Measurements from ENCODE around the gene LRRN2. TPM values are rescaled to one million over a fixed set of nuclear protein-coding genes. Genes with fewer than 3 reads are reported as not detected.
A peak's percentile ranks its signal among the peaks of the same experiment; 100 is the strongest.
"Not testable (repeated sequence)": the region's sequence is repeated elsewhere in the genome, so short reads cannot be mapped to it uniquely, and the experiment has no call there.

The LRRN2 gene
- total RNA-seq, 3 donors from 2014 or later = not detected

DNA sequence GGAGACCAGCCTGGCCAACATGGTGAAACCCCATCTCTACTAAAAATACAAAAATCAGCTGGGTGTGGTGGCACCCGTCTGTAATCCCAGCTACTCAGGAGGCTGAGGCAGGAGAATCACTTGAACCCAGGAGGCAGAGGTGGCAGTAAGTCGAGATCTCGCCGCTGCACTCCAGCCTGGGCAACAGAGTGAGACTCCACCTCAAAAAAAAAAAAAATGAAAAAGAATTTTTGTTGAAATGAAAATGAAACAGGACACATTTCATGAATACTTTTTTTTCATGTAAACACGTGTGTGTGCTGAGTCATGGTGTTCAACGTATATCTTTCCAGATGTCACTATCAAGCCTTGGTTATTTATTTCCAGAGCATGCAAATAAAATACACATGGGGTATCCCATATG, 5.8 kb upstream of the LRRN2 start:
- not testable (repeated sequence) for DNase-seq

GRCh38 chr1:204688776-204689175, 3.2 kb upstream of the LRRN2 start:
- H3K4me3 Mint-ChIP-seq = no peak overlapping the region
- H3K4me1 Mint-ChIP-seq (ENCODE audit: low read depth) = peaks cover 10% of the 10 kb centered on the region
- no peaks in the 10 kb centered on the region for H3K9me3 Mint-ChIP-seq
- no peaks in the 10 kb centered on the region for H3K36me3 Mint-ChIP-seq (ENCODE audit: insufficient read depth)
- H3K27me3 Mint-ChIP-seq (ENCODE audit: low read depth) = peaks cover 40% of the 10 kb centered on the region
- no peak for DNase-seq
- ATAC-seq = no peak

More for the DNA sequence above, 5.8 kb upstream of the LRRN2 start:
- H3K9me3 Mint-ChIP-seq; ATAC-seq; H3K4me3 Mint-ChIP-seq; H3K36me3 Mint-ChIP-seq (ENCODE audit: insufficient read depth); H3K4me1 Mint-ChIP-seq (ENCODE audit: low read depth): not testable (repeated sequence)
- H3K27me3 Mint-ChIP-seq (ENCODE audit: low read depth) = peaks cover 29% of the 10 kb centered on the region

GRCh38 chr1:204688007-204688406, 2.5 kb upstream of the LRRN2 start:
- no peaks in the 10 kb centered on the region for H3K9me3 Mint-ChIP-seq
- peaks cover 10% of the 10 kb centered on the region for H3K4me1 Mint-ChIP-seq (ENCODE audit: low read depth)
- H3K36me3 Mint-ChIP-seq (ENCODE audit: insufficient read depth) = no peaks in the 10 kb centered on the region
- peaks cover 45% of the 10 kb centered on the region for H3K27me3 Mint-ChIP-seq (ENCODE audit: low read depth)
- DNase-seq (no peak), ATAC-seq (no peak)
- no peak overlapping the region for H3K4me3 Mint-ChIP-seq

- H3K4me1 Mint-ChIP-seq (ENCODE audit: low read depth) = peaks cover 10% of the 10 kb centered on the region
- H3K4me3 Mint-ChIP-seq = peak overlapping the region; percentile 42
- no peak for DNase-seq
Observed at GRCh38 chr1:204684571-204685235, 835 bp downstream of the LRRN2 start.

DNA sequence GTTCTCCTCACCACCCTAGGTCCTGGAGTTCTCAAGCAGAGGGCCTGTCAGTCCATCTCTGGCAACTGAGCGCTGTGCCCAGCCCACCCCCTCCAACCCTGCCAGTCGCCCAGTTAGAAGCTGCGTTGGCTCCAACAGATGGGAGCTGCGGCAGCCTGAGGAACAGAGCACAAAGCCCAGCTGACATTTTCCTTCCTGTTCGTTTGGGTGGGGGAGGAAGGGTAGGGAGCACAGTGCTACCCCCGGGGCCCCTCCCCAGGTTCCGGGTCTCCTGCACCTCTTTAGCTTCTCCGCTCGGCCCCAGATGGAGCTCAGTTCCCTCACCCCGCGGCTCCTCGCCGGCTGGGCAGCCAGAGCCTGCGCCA, 1.4 kb downstream of the LRRN2 start:
- no peaks in the 10 kb centered on the region for H3K36me3 Mint-ChIP-seq (ENCODE audit: insufficient read depth)
- H3K4me3 Mint-ChIP-seq = no peak overlapping the region
- peaks cover 50% of the 10 kb centered on the region for H3K27me3 Mint-ChIP-seq (ENCODE audit: low read depth)
- H3K4me1 Mint-ChIP-seq (ENCODE audit: low read depth) = peaks cover 10% of the 10 kb centered on the region
- DNase-seq (no peak), ATAC-seq (no peak)
- no peaks in the 10 kb centered on the region for H3K9me3 Mint-ChIP-seq

More at GRCh38 chr1:204684571-204685235, 835 bp downstream of the LRRN2 start:
- peak; percentile 21 to 47 for ATAC-seq
- peaks cover 50% of the 10 kb centered on the region for H3K27me3 Mint-ChIP-seq (ENCODE audit: low read depth)
- H3K9me3 Mint-ChIP-seq = no peaks in the 10 kb centered on the region
- no peaks in the 10 kb centered on the region for H3K36me3 Mint-ChIP-seq (ENCODE audit: insufficient read depth)

GRCh38 chr1:204683284-204684205, 2.0 kb downstream of the LRRN2 start:
- Mint-ChIP-seq H3K4me1 (ENCODE audit: low read depth) (peaks cover 10% of the 10 kb centered on the region), H3K9me3 (no peaks in the 10 kb centered on the region), H3K27me3 (ENCODE audit: low read depth) (peaks cover 46% of the 10 kb centered on the region), H3K36me3 (ENCODE audit: insufficient read depth) (no peaks in the 10 kb centered on the region), H3K4me3 (no peak overlapping the region)
- no peak for ATAC-seq
- DNase-seq = no peak

DNA sequence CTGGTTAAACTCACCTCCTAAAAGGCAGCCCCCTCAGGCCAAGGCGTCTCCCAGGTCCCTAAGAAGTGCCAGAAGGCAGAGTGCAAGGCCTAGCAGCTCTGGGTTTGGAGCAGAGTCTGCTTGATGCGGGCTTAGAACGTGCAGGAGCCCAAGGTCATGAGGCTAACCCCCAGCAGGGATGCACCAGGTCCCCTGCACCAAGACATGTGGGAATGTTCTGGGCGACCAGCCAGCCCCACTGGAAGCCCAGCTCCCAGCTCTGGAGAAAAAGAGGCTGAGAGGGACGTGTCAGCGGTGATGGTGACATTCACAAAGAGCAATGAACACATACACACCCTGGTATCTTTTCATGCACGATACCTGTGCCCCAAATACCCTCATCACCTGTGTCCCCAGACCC, 5.1 kb downstream of the LRRN2 start:
- peaks cover 24% of the 10 kb centered on the region for H3K27me3 Mint-ChIP-seq (ENCODE audit: low read depth)
- no peak overlapping the region for H3K4me3 Mint-ChIP-seq
- ATAC-seq = no peak
- no peaks in the 10 kb centered on the region for H3K36me3 Mint-ChIP-seq (ENCODE audit: insufficient read depth)
- no peaks in the 10 kb centered on the region for H3K9me3 Mint-ChIP-seq
- DNase-seq = no peak
- peaks cover 5% of the 10 kb centered on the region for H3K4me1 Mint-ChIP-seq (ENCODE audit: low read depth)

DNA sequence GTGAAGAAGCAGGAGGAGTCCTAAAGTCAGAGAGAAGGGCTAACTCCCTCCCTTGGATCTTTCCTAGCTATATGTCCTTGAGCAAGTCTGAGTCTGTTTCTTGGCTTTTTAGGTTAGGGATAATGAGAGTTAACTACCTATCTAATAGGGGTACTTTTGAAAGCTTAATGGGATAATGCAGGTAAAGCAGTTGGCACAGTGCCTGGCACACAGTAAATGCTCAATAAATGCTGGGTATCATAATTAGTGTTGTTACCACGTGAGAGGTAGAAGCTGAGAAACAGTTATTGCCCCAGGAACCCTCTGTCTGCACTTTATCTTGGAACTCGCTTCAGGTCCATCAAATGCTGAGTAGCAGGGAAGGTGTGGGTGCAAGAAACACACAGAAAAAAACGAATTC, 5.5 kb downstream of the LRRN2 start:
- Mint-ChIP-seq H3K9me3 (no peaks in the 10 kb centered on the region), H3K4me1 (ENCODE audit: low read depth) (peaks cover 5% of the 10 kb centered on the region), H3K27me3 (ENCODE audit: low read depth) (peaks cover 24% of the 10 kb centered on the region), H3K36me3 (ENCODE audit: insufficient read depth) (no peaks in the 10 kb centered on the region), H3K4me3 (no peak overlapping the region)
- ATAC-seq (no peak), DNase-seq (no peak)

DNA sequence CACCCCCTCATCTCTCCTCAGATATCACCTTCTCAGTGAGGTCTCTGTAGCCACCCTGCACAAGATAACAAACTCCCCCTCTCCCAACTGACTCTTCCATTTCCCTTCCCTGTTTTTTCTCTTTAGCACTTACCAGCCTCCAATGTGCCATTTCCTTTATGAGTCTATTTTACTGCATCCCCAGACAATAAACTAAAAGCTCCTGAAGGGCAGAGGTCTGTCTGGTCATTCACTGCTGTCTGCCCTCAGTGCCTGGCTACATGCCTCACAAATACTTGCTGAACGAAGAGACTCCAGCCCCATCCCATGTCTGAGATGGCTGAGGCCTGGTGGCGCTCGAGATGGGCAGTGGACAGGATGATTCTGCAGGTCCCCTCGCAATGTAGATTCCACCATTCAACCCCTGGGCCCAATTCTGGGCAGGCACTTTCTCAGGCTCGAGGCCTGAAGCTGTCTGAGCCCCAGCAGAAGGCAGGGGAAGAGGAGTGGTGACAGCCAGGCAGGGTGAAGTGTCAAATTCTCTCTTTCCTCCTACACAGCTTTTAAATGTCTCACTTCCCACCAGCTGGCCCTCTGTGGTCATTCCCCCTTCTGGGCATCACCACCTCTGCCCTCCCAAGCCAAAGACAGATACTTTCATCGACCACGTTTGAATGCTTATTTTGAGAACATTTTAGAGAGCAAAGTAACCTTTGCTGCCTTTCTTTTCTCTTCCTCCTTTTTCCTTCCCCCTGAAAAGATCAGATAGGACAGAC, 6.6 kb downstream of the LRRN2 start:
- Mint-ChIP-seq H3K9me3 (no peaks in the 10 kb centered on the region), H3K4me3 (no peak overlapping the region), H3K27me3 (ENCODE audit: low read depth) (peaks cover 14% of the 10 kb centered on the region), H3K4me1 (ENCODE audit: low read depth) (no peaks in the 10 kb centered on the region), H3K36me3 (ENCODE audit: insufficient read depth) (no peaks in the 10 kb centered on the region)
- DNase-seq (no peak), ATAC-seq (no peak)

GRCh38 chr1:204677864-204678263, 7.7 kb downstream of the LRRN2 start:
- Mint-ChIP-seq H3K4me1 (ENCODE audit: low read depth) (no peaks in the 10 kb centered on the region), H3K4me3 (no peak overlapping the region), H3K9me3 (no peaks in the 10 kb centered on the region), H3K36me3 (ENCODE audit: insufficient read depth) (no peaks in the 10 kb centered on the region), H3K27me3 (ENCODE audit: low read depth) (peaks cover 8% of the 10 kb centered on the region)
- ATAC-seq (no peak), DNase-seq (no peak)

- H3K4me3 Mint-ChIP-seq = no peak overlapping the region
- DNase-seq (no peak), ATAC-seq (no peak)
- no peaks in the 10 kb centered on the region for H3K36me3 Mint-ChIP-seq (ENCODE audit: insufficient read depth)
- H3K9me3 Mint-ChIP-seq = no peaks in the 10 kb centered on the region
- H3K27me3 Mint-ChIP-seq (ENCODE audit: low read depth) = peaks cover 4% of the 10 kb centered on the region
- H3K4me1 Mint-ChIP-seq (ENCODE audit: low read depth) = no peaks in the 10 kb centered on the region
Observed at GRCh38 chr1:204676043-204676442, 9.5 kb downstream of the LRRN2 start.

DNA sequence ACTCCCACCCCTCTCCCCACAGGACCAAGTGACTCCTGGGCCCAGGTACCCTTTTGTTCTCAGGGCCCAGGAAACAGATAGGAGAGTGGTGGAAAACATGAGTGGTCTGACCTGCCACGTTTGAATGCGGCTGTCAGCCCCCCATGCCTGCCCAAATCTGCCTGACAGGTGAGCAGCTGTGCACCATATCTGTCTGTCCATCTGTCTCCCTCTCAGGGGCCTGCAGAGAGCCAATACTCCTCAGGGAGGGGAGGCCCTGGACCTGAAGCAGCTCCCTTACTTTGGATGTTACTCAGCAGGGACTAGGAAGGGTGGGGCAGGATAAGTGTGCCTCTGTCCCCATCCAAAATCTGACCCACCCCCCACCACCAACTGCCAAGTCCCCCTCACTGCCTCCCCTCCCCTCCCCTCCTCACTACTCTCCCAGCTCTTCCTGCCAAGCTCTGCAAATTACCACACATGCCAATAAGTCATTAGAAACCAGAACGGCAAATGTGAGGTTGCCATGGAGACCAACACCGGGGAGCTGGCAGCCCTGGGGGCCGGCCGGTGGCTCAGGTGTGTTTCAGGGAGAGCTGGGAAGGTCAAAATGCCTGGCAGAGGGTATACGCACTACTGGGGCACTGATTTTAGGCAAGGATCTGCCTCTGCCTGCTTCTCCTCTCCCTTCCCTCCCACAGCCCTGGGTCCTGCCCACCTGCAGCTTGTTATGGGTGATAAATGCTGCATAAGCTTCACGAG, 11.5 kb downstream of the LRRN2 start:
- H3K36me3 Mint-ChIP-seq (ENCODE audit: insufficient read depth) = no peaks in the 10 kb centered on the region

DNA sequence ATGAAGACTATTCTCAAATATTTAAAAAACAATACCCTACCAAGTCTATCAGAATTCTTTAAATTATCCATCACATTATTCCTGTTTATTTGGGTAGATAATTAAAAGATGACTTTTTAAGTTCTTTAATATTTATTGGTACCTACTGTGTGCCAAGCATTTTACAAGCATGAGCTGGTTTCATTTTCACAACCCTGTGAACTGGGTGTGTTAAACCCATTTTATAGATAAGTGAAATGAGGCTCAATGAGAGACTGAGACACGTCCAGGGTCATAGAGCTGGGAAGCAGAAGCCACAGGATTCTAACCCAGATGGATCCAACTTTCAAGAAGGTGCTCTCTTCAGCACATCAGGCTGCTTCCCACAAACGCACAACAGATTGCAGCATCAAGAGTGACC, 12.3 kb downstream of the LRRN2 start:
- no peak for ATAC-seq

More for the DNA sequence above, 11.5 kb downstream of the LRRN2 start:
- Mint-ChIP-seq H3K4me3 (no peak overlapping the region), H3K4me1 (ENCODE audit: low read depth) (no peaks in the 10 kb centered on the region), H3K9me3 (no peaks in the 10 kb centered on the region), H3K27me3 (ENCODE audit: low read depth) (peaks cover 4% of the 10 kb centered on the region)
- ATAC-seq (no peak), DNase-seq (no peak)

More for the DNA sequence above, 12.3 kb downstream of the LRRN2 start:
- Mint-ChIP-seq H3K9me3 (no peaks in the 10 kb centered on the region), H3K36me3 (ENCODE audit: insufficient read depth) (no peaks in the 10 kb centered on the region), H3K4me3 (no peak overlapping the region), H3K27me3 (ENCODE audit: low read depth) (peaks cover 4% of the 10 kb centered on the region), H3K4me1 (ENCODE audit: low read depth) (no peaks in the 10 kb centered on the region)
- no peak for DNase-seq
